ENCODE measurements around the gene TSEN54.

TSEN54 gene

GRCh38 chr17:75542728-75543336 lies 26.5 kb downstream of the TSEN54 start:
- no peak for DNase-seq (ENCODE audit: low read depth)

GRCh38 chr17:75544250-75544649 lies 27.9 kb downstream of the TSEN54 start:
- no peak for DNase-seq (ENCODE audit: low read depth)

GRCh38 chr17:75546181-75546580 lies 29.9 kb downstream of the TSEN54 start:
- no peak for DNase-seq (ENCODE audit: low read depth)

- DNase-seq (ENCODE audit: low read depth): no peak
Measured at GRCh38 chr17:75547091-75547490, 30.8 kb downstream of the TSEN54 start.

GRCh38 chr17:75548813-75549212 lies 32.5 kb downstream of the TSEN54 start:
- no peak for DNase-seq (ENCODE audit: low read depth)

- DNase-seq (ENCODE audit: low read depth): no peak
Measured at GRCh38 chr17:75549246-75550138, 33.2 kb downstream of the TSEN54 start.

GRCh38 chr17:75550139-75550465 lies 33.8 kb downstream of the TSEN54 start:
- no peak for DNase-seq (ENCODE audit: low read depth)

- DNase-seq (ENCODE audit: low read depth): peak; percentile 17
Measured at GRCh38 chr17:75551266-75551665, 34.9 kb downstream of the TSEN54 start.

GRCh38 chr17:75552425-75553294 lies 36.3 kb downstream of the TSEN54 start:
- peak; percentile 27 for DNase-seq (ENCODE audit: low read depth)

GRCh38 chr17:75553295-75554110 lies 37.2 kb downstream of the TSEN54 start:
- DNase-seq (ENCODE audit: low read depth): no peak

GRCh38 chr17:75555679-75556153 lies 39.4 kb downstream of the TSEN54 start:
- no peak for DNase-seq (ENCODE audit: low read depth)

- DNase-seq (ENCODE audit: low read depth): peak; percentile 54
Measured at GRCh38 chr17:75557075-75557851, 40.9 kb downstream of the TSEN54 start.

- DNase-seq (ENCODE audit: low read depth): no peak
Measured at GRCh38 chr17:75557852-75558665, 41.7 kb downstream of the TSEN54 start.

GRCh38 chr17:75558666-75559530 lies 42.6 kb downstream of the TSEN54 start:
- no peak for DNase-seq (ENCODE audit: low read depth)

- no peak for DNase-seq (ENCODE audit: low read depth)
Measured at GRCh38 chr17:75559958-75560533, 43.7 kb downstream of the TSEN54 start.

- DNase-seq (ENCODE audit: low read depth): peak; percentile 36
Measured at GRCh38 chr17:75561927-75562603, 45.7 kb downstream of the TSEN54 start.

- no peak for DNase-seq (ENCODE audit: low read depth)
Measured at GRCh38 chr17:75563063-75563758, 46.9 kb downstream of the TSEN54 start.
